Mesenchymal stem cell (in vitro differentiated cells and primary cell): ENCODE measurements around the gene IFNG.

Experiments used
- DNase-seq: peaks from one replicate; pipeline ENCODE4 v3.0.0-alpha.2; 2013
- H2AFZ ChIP-seq: one replicate; pipeline ENCODE4 v1.6.1; 2013; ENCODE audit warnings: low read depth, mild to moderate bottlenecking, control low read depth, inconsistent platforms, low read length, moderate library complexity
- H2AK5ac ChIP-seq: 2 replicates; pipeline ENCODE4 v1.6.1; 2013; ENCODE audit warnings: low read length, moderate library complexity, mild to moderate bottlenecking, inconsistent platforms; ENCODE audit not compliant: severe bottlenecking
- H2BK120ac ChIP-seq: one replicate; pipeline ENCODE4 v1.6.1; 2013; ENCODE audit warnings: low read depth, mild to moderate bottlenecking, inconsistent platforms, low read length, moderate library complexity
- H2BK12ac ChIP-seq, 2 experiments: one replicate each; pipeline ENCODE4 v1.6.1; 2013; ENCODE audit warnings: inconsistent platforms in 2 of 2, low read length in 2 of 2, mild to moderate bottlenecking in 2 of 2, moderate library complexity in 2 of 2, control low read depth in 1 of 2
- H2BK15ac ChIP-seq: one replicate; pipeline ENCODE4 v1.6.1; 2013; ENCODE audit warnings: mild to moderate bottlenecking, low read depth, inconsistent platforms; ENCODE audit not compliant: poor library complexity, severe bottlenecking
- H2BK5ac ChIP-seq: 2 replicates; pipeline ENCODE4 v1.6.1; 2013; ENCODE audit warnings: low read depth, mild to moderate bottlenecking, low read length, control low read depth, inconsistent platforms; ENCODE audit not compliant: poor library complexity, severe bottlenecking
- H3K14ac ChIP-seq, 2 experiments: one replicate each; pipeline ENCODE4 v1.6.1; 2013; ENCODE audit warnings: inconsistent platforms in 2 of 2, low read length in 2 of 2, control low read depth in 1 of 2, mild to moderate bottlenecking in 1 of 2, moderate library complexity in 1 of 2
- H3K18ac ChIP-seq, 2 experiments: one replicate each; pipeline ENCODE4 v1.6.1; 2013; ENCODE audit warnings: inconsistent platforms in 2 of 2, low read length in 2 of 2, control low read depth in 1 of 2, low read depth in 1 of 2, mild to moderate bottlenecking in 1 of 2
- H3K23ac ChIP-seq, 2 experiments: one replicate each; pipeline ENCODE4 v1.6.1; 2013; ENCODE audit warnings: inconsistent platforms in 2 of 2, low read length in 2 of 2, mild to moderate bottlenecking in 2 of 2, moderate library complexity in 2 of 2, control low read depth in 1 of 2
- H3K27ac ChIP-seq: 2 replicates; pipeline ENCODE4 v1.5.1; 2013; ENCODE audit warnings: mild to moderate bottlenecking, moderate library complexity, low read length, control low read depth, inconsistent platforms; ENCODE audit not compliant: poor library complexity, severe bottlenecking
- H3K27me3 ChIP-seq, 2 experiments: 2 replicates each; pipeline versions ENCODE4 v1.6.1 to v1.7.0; 2013; ENCODE audit warnings: low read length in 2 of 2, mild to moderate bottlenecking in 2 of 2, moderate library complexity in 2 of 2, control low read depth in 1 of 2, inconsistent platforms in 1 of 2; ENCODE audit not compliant: control insufficient read depth in 1 of 2, insufficient read depth in 1 of 2
- H3K36me3 ChIP-seq, 2 experiments: 2 replicates each; pipeline versions ENCODE4 v1.6.1 to v1.7.0; 2013; ENCODE audit warnings: low read length in 2 of 2, control low read depth in 1 of 2, inconsistent platforms in 1 of 2, low read depth in 1 of 2, mild to moderate bottlenecking in 1 of 2; ENCODE audit not compliant: insufficient read depth in 2 of 2, control insufficient read depth in 1 of 2
- H3K4ac ChIP-seq, 2 experiments: one replicate each; pipeline ENCODE4 v1.6.1; 2013; ENCODE audit warnings: inconsistent platforms in 2 of 2, low read length in 2 of 2, mild to moderate bottlenecking in 2 of 2, moderate library complexity in 2 of 2, control low read depth in 1 of 2, low read depth in 1 of 2
- H3K4me1 ChIP-seq: 2 replicates; pipeline ENCODE4 v1.6.1; 2013; ENCODE audit warnings: low read depth, low read length, control low read depth; ENCODE audit not compliant: control insufficient read depth, insufficient read depth
- H3K4me2 ChIP-seq: 2 replicates; pipeline ENCODE4 v1.6.1; 2013; ENCODE audit warnings: low read length, mild to moderate bottlenecking, inconsistent platforms; ENCODE audit not compliant: poor library complexity, severe bottlenecking
- H3K4me3 ChIP-seq, 2 experiments: 2 replicates each; pipeline versions ENCODE4 v1.5.1 to v1.7.0; 2013; ENCODE audit warnings: low read length in 2 of 2, mild to moderate bottlenecking in 2 of 2, control low read depth in 1 of 2, low read depth in 1 of 2; ENCODE audit not compliant: insufficient read depth in 1 of 2
- H3K79me1 ChIP-seq: replicated peaks from 2 replicates; pipeline ENCODE4 v1.6.1; 2013; ENCODE audit warnings: mild to moderate bottlenecking, control low read depth, low read length, inconsistent platforms; ENCODE audit not compliant: poor library complexity, severe bottlenecking
- H3K9ac ChIP-seq: 2 replicates; pipeline ENCODE4 v1.7.0; 2013; ENCODE audit warnings: mild to moderate bottlenecking, low read length, moderate library complexity
- H3K9me3 ChIP-seq: 2 replicates; pipeline ENCODE4 v1.7.0; 2013; ENCODE audit warnings: mild to moderate bottlenecking, low read length; ENCODE audit not compliant: control insufficient read depth
- H4K8ac ChIP-seq: one replicate; pipeline ENCODE4 v1.6.1; 2013; ENCODE audit warnings: inconsistent platforms, mild to moderate bottlenecking, low read length, moderate library complexity
- H4K91ac ChIP-seq: one replicate; pipeline ENCODE4 v1.6.1; 2013; ENCODE audit warnings: mild to moderate bottlenecking, low read length, inconsistent platforms
- WGBS: methylation state at CpG from one replicate; pipeline ENCODE4 v1.1.7; 2013; ENCODE audit warnings: mixed read lengths; 5-methylcytosine and 5-hydroxymethylcytosine counted together

IFNG gene

DNA sequence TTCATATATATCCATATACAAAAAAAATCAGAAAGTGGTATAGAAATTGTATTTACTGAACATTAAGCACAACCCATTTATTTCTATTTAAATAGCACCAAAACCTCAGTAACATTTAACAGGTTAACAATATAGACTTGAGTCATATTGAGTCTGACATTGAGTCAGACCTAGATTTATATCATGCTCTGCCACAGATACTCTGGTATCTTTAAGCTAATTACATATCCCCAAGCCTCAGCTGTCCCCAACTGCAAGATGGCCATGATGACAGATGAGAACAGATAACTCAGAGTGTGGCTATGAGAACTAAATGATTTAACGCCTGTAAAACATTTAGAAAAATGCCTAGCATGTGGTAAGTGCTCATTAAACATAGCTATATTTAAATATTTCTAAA lies 40.3 kb downstream of the IFNG start:
- Histone ChIP-seq H3K4me1 (no peaks in the 10 kb centered on the region), H2BK5ac (no peak overlapping the region), H2BK12ac (no peak overlapping the region), H4K8ac (no peak overlapping the region), H2AFZ (no peak overlapping the region), H3K27ac (no peak overlapping the region), H4K91ac (no peak overlapping the region), H3K79me1 (no peaks in the 10 kb centered on the region), H3K4ac (no peak overlapping the region), H3K14ac (no peak overlapping the region), H3K9ac (no peak overlapping the region), H2BK15ac (no peak overlapping the region), H3K4me3 (no peak overlapping the region), H3K18ac (no peak overlapping the region), H3K23ac (no peak overlapping the region), H2AK5ac (no peak overlapping the region), H3K36me3 (no peaks in the 10 kb centered on the region), H3K9me3 (no peaks in the 10 kb centered on the region), H3K27me3 (peaks cover 6 to 23% of the 10 kb centered on the region in 2 experiments), H3K4me2 (no peak overlapping the region), H2BK120ac (no peak overlapping the region)
- no CpG with 5 or more reads among the region's 1 CpG for WGBS
- no peak for DNase-seq

DNA sequence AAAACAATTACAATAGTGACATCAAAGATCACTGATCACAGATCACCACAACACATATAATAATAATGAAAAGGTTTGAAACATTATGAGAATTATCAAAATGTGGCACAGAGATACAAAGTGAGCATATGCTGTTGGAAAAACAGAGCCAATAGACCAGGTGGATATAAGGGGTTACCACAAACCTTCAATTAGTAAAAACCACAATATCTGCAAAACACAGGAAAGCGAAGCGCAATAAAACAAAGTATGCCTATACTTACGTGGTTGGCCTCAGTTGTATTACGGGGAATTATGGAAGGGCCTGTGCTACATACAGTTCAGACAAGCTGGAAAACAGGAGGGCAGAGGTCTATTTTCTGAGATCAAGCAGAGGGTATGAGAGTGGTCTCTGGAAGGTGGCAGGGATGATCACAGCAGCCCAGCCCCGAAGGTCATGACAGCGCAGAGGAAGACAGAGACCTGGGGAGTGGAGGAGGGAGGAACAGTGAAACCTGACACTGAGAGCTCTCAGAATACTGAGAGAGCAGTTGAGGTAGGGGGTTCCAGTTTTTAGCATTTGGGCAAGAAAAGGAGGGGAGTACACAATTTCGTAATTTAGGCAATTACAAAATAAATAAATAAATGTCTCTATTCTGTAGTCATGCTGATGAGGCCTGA lies 41.3 kb downstream of the IFNG start:
- H3K79me1 ChIP-seq = no peaks in the 10 kb centered on the region

DNA sequence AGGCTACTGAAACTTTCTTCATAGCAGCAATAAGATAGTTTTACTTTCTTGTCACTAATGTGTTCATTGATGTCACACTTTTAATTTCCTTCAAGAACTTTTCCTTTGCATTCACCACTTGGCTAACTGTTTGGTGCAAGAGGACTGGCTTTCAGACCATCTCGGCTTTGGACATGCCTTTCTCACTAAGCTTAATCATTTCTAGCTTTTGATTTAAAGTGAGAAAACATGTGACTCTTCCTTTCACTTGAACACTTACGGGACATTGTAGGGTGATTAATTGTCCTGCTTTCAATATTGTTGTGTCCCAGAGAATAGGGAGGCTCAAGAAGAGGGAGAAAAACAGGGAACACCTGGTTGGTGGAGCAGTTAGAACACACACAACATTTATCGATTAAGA lies 41.9 kb downstream of the IFNG start:
- H3K23ac ChIP-seq = no peak overlapping the region
- no peaks in the 10 kb centered on the region for H3K9me3 ChIP-seq
- H4K91ac ChIP-seq = no peak overlapping the region
- H3K36me3 ChIP-seq = no peaks in the 10 kb centered on the region
- no peak overlapping the region for H2BK12ac ChIP-seq
- H3K4me3 ChIP-seq = no peak overlapping the region
- H3K79me1 ChIP-seq = no peaks in the 10 kb centered on the region
- H3K14ac ChIP-seq = no peak overlapping the region
- H3K9ac ChIP-seq = no peak overlapping the region
- DNase-seq = no peak
- H2BK120ac ChIP-seq = no peak overlapping the region
- H3K18ac ChIP-seq = no peak overlapping the region
- H2AFZ ChIP-seq = no peak overlapping the region
- no peak overlapping the region for H3K4ac ChIP-seq
- peaks cover 6 to 23% of the 10 kb centered on the region in 2 experiments for H3K27me3 ChIP-seq
- H2BK15ac ChIP-seq = no peak overlapping the region
- no peak overlapping the region for H4K8ac ChIP-seq
- WGBS = 58% methylated on average over 2 of the region's 3 CpGs
- no peak overlapping the region for H3K27ac ChIP-seq
- no peak overlapping the region for H2BK5ac ChIP-seq
- no peak overlapping the region for H3K4me2 ChIP-seq
- H3K4me1 ChIP-seq = no peaks in the 10 kb centered on the region
- H2AK5ac ChIP-seq = no peak overlapping the region

More for the DNA sequence above, 41.3 kb downstream of the IFNG start:
- Histone ChIP-seq H3K4ac (no peak overlapping the region), H2AFZ (no peak overlapping the region), H3K4me3 (no peak overlapping the region), H4K8ac (no peak overlapping the region), H3K4me2 (no peak overlapping the region), H2BK15ac (no peak overlapping the region), H3K9ac (no peak overlapping the region), H3K18ac (no peak overlapping the region), H3K4me1 (no peaks in the 10 kb centered on the region), H3K23ac (no peak overlapping the region), H3K36me3 (no peaks in the 10 kb centered on the region), H3K27me3 (peaks cover 6 to 23% of the 10 kb centered on the region in 2 experiments), H2BK12ac (no peak overlapping the region), H2BK120ac (no peak overlapping the region), H2AK5ac (no peak overlapping the region), H4K91ac (no peak overlapping the region), H3K14ac (no peak overlapping the region), H3K27ac (no peak overlapping the region), H2BK5ac (no peak overlapping the region), H3K9me3 (no peaks in the 10 kb centered on the region)
- 79% methylated on average over 6 of the region's 7 CpGs for WGBS
- DNase-seq = no peak

DNA sequence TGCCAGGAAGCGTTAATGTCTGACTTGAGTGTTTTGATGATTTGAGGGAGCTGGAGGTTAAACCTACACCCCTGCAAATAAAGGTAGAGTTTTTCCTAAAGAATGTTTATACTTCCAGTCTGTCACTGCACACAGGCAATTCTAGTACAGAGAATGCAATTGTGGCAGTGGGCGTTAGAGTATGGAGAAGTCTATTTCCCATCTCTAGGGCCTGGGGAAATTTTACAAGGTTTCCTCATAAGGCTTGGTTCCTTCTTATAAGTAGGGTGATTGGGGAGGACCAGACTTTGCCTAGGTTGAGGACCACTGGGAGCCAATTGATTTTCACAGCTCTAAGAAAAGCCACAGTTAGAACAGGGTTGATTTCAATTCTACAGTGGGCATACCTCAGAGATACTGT lies 44.3 kb downstream of the IFNG start:
- no peaks in the 10 kb centered on the region for H3K4me1 ChIP-seq
- no peak overlapping the region for H3K14ac ChIP-seq
- no peaks in the 10 kb centered on the region for H3K36me3 ChIP-seq
- H2AK5ac ChIP-seq = no peak overlapping the region
- no peak overlapping the region for H2AFZ ChIP-seq
- H3K9ac ChIP-seq = no peak overlapping the region
- H2BK120ac ChIP-seq = no peak overlapping the region
- no peak overlapping the region for H3K18ac ChIP-seq
- 89% methylated on average over 2 of the region's 2 CpGs for WGBS
- H2BK12ac ChIP-seq = no peak overlapping the region
- H2BK15ac ChIP-seq = no peak overlapping the region
- H3K4ac ChIP-seq = no peak overlapping the region
- no peak for DNase-seq
- H3K9me3 ChIP-seq = no peaks in the 10 kb centered on the region
- H3K27me3 ChIP-seq = peaks cover 6 to 17% of the 10 kb centered on the region in 2 experiments
- H3K27ac ChIP-seq = no peak overlapping the region
- H4K91ac ChIP-seq = no peak overlapping the region
- H4K8ac ChIP-seq = no peak overlapping the region
- no peaks in the 10 kb centered on the region for H3K79me1 ChIP-seq
- H3K4me2 ChIP-seq = no peak overlapping the region
- no peak overlapping the region for H3K4me3 ChIP-seq
- H2BK5ac ChIP-seq = no peak overlapping the region
- H3K23ac ChIP-seq = no peak overlapping the region
